Fibroblast of pulmonary artery (primary cell): ENCODE data around the gene MAP3K14.
A peak's percentile ranks its signal among the peaks of the same experiment; 100 is the strongest.

Experiments
- DNase-seq: peaks from one replicate; pipeline ENCODE4 v3.0.0-alpha.2; 2010; ENCODE audit warnings: low read depth
- H3K4me3 ChIP-seq: replicated peaks from 2 replicates; pipeline ENCODE4 v1.5.1; 2011; ENCODE audit warnings: low read depth, mild to moderate bottlenecking, control low read depth, low read length, moderate library complexity
- CTCF ChIP-seq: IDR thresholded peaks from 2 replicates; pipeline ENCODE4 v1.5.1; 2011; ENCODE audit warnings: mild to moderate bottlenecking, control low read depth, low read length, inconsistent platforms; ENCODE audit errors: missing control alignments

Gene MAP3K14

GRCh38 chr17:45277992-45278391 is 38.8 kb downstream of the MAP3K14 start:
- DNase-seq, result peak; percentile 89
- no peak overlapping the region for H3K4me3 ChIP-seq
- no peak for TF ChIP-seq CTCF

GRCh38 chr17:45277216-45277849 is 39.5 kb downstream of the MAP3K14 start:
- H3K4me3 ChIP-seq, result no peak overlapping the region
- TF ChIP-seq CTCF, result peak; percentile 80
- DNase-seq, result peak; percentile 95

GRCh38 chr17:45276031-45276430 is 40.8 kb downstream of the MAP3K14 start:
- no peak for DNase-seq
- no peak for TF ChIP-seq CTCF
- H3K4me3 ChIP-seq, result no peak overlapping the region

GRCh38 chr17:45274033-45274432 is 42.8 kb downstream of the MAP3K14 start:
- no peak for DNase-seq
- no peak for TF ChIP-seq CTCF
- H3K4me3 ChIP-seq, result no peak overlapping the region

- no peak for DNase-seq
- TF ChIP-seq CTCF, result no peak
- no peak overlapping the region for H3K4me3 ChIP-seq
Observed at GRCh38 chr17:45273551-45273957, 43.3 kb downstream of the MAP3K14 start.

- H3K4me3 ChIP-seq, result no peak overlapping the region
- no peak for DNase-seq
- no peak for TF ChIP-seq CTCF
Observed at GRCh38 chr17:45271603-45272002, 45.2 kb downstream of the MAP3K14 start.

GRCh38 chr17:45270828-45271418 is 45.9 kb downstream of the MAP3K14 start:
- DNase-seq, result no peak
- TF ChIP-seq CTCF, result peak; percentile 58
- H3K4me3 ChIP-seq, result no peak overlapping the region
